T-helper 1 cell (primary cell): ENCODE results near the gene MYLK3.
A peak's percentile ranks its signal among the peaks of the same experiment; 100 is the strongest.
"Not testable (repeated sequence)": the region's sequence is repeated elsewhere in the genome, so short reads cannot be mapped to it uniquely, and the experiment has no call there.

Experiments used
- DNase-seq, 5 donors: peaks; one replicate each; pipeline ENCODE4 v3.0.0-alpha.2; 2012 to 2020

Gene MYLK3

DNA sequence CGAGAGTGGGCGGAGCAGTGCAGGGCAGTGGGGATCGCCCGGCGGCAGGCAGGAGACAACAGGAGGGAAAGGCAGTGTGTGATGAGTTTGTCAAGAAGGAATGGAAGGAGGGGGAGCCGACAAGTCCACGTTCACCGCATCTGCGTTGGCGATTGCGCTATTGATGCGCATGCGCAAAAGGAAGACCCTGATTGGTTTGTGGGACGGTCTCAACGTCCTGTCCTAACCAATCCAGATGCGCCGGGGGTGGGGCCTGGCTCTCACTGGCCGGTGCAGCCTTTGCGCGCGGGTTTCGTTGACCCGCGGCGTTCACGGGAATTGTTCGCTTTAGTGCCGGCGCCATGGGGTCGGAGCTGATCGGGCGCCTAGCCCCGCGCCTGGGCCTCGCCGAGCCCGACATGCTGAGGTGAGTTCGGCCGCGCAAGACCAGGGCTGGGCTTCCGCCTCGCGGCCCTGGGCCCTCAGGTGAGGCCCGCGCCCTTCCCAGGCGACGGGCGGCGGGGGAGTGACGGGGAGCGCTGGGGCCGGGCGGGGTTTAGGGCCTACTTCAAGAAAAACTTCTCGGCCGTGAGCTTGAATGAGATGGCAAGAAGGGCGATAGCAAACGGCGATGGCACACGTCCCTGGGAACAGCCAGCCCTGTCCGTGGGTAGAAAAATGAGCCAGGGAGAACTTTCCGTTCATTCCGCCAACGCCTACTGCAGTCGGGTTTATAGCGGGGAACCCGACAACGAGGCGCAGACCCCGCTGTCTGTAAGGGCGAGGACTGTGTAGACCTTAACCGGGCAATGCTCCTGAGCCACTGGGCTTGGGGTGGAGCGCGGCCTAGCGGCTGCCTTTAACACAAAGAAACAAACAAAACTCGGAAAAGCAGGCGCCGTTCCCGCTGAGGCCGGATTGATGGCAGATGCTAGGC lies 58.5 kb downstream of the MYLK3 start, which contains the start of gene ORC6:
Gene ORC6 (plus strand): TSS at position 295 of the 916 bp plus-strand sequence. CDS start 47 bp downstream, at position 342.
- DNase-seq: peak; percentile 93 to 98 (median 95)

DNA sequence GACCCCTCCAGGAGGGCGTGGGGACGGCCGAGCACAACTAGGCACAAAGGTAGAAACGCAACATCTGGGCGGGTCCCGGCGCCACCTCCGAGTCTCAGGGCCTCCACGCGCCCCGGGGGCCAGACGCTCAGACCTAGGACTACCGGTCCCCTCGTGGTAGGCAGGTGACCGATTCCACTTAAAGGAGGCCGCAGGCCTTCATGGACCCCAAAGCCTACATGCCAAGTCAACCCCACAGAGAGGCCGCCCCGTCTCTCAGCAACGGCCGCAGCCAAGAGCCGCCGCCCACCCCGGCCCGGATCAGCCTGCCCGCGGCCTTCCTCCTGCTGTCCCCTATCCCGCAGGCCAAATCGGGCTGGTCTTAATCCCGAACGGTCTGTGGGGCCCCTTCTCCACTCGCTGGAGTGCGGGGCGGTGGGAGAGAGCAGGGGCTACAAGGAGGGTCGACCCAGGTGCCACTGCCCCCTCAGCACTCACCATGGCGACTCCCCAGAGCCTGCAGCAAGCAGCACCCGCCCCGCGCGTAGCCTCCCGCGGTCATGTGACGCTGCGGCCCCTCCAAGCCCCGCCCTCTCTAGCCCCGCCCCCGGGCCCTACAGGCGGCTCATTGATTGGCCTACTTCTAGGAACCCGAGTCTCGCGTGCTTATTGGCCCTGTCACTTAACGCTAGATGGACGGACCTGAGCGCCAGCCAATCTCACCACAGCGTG lies 59.3 kb downstream of the MYLK3 start, which contains the start of gene VPS35:
Gene VPS35 (minus strand): TSS at position 525 of the 711 bp plus-strand sequence. CDS start 45 bp downstream, at position 480.
- peak; percentile 99 to 100 (median 99) for DNase-seq

DNA sequence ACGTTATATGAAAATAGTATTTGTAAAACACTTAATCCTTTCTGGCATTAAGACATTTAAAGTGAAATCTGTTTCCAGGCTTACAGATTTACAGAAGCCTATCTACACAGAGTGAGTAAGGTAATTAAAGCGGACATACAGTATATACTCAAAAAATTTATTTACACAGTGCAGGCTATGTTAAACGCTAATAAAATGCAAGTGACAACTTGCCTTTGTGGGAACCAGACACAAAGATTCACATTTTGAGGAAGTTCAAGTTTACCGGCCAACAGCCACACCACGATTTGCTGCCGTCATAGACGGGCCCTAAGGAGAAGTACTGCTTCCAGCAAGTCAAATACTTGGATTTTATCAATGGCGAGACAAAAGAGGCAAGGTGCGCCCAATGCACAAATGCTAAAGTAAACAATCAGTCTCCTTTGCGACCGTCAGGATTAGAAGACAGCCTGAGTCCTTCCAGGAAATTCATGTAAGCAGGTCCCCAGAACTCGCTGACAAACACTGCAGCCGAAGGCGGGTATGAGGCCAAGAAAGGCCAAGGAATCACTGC lies 60.0 kb downstream of the MYLK3 start:
- DNase-seq: no peak

DNA sequence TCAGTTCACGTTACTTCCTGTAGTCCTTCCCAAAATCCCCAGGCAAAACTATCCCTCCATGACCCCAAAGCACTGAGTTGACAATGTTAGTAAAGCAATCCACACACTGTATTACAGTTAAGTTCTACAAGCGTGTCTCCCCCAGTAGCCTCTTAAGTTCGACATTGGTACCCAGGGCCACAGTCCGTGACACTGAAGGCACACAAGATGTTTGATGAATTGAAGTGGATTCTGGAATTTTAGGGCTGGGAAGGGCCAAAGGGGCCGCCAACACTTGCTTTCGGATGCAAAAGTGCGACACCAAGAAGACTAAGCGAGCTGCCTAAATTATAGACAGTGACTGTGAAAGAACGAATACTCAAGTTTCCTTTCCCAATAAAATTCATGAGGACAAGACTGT lies 60.7 kb downstream of the MYLK3 start:
- DNase-seq: no peak

DNA sequence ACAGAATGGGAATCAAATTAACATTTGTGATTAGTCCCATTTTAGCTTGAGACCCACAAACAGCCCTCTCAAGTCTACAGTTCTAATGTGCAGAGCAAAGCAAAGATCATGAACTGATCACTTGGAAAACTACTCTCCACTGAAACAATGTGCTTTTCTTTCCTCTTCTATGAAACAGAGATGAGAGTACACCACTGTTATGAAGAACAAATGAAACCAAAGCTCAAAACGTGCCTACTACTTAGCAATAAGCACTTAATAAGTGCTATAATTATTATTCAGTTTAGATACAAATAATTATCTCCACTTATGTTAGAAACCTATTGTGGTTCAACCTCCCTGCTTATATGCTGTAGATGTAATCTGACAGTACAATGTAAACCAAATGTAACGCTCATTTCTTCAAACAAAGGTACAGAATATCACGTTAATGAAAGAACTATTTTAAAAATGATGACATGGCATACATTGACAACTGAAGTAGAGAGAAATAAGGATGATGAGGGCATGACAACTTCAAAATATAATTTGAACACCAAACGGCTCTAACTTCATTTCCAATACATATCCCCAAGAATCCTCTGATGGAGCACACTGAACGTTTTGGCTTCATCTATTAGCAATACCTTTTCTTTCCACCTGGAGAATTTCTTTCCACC lies 61.2 kb downstream of the MYLK3 start:
- no peak for DNase-seq

DNA sequence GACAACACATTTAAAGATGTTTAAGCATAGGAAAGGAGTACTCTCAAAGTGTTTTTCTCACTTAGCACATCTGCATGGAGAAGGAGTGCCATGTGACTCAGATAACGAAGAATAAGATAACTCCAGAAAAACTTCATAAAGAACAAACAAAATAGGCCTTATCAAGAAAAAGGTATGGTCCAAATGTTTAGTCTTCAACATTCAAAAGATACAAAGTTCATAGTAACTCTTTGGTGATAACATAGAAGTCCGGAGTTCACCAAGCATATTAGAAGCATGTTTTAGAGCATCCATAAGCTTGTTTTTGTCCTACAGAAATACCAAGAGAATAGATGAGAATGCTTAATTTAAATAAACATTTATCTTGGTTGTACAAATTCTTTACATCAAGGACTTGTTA lies 66.3 kb downstream of the MYLK3 start:
- not testable (repeated sequence) for DNase-seq

DNA sequence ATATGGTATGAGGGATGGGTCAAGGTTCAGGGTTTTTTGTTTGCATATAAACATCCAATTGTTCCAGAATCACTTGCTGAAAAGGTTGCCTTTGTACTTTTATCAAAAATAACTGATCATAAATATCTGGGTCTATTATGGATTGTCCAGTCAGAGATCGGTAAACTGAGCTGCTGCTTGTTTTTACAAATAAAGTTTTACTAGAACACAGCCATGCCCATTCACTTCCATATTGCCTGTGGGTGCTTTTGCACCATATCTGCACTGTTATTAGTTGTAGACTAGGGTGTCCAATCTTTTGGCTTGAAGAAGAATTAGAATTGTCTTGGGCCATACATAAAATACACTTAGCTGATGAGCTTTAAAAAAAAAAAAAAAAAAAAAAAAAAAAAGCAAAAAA lies 70.2 kb downstream of the MYLK3 start:
- not testable (repeated sequence) for DNase-seq

DNA sequence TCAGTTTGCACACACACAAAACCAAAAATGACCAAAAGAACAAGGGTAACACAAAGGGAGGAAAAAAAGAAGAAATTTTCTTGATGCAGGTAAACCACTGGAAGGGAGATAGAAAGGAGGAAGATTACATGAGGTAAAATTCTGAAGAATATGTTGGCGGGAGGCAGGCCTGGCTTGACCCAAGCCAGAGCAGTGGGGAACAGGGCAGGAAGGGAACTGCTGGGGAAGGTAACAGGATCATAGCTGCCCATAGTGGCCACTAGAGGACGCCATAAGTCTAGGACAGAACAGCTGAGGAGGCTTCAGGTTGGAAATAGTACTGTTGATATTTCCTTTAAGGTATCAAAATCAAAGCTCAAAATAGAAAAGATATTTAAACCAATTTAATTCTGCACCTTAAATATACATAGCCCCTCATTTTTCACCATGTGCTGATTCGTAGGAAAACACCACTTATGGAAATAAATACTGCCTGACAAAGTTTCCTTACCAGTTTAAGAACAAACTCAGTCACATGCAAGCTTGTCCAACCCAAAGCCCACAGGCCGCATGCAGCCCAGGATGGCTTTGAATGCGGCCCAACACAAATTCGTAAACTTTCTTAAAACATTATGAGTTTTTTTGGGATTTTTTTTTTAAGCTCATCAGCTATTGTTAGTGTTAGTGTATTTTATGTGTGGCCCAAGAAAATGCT lies 74.7 kb downstream of the MYLK3 start:
- peak in 4 of 5 donors; percentile 19 to 65 (median 38) for DNase-seq

DNA sequence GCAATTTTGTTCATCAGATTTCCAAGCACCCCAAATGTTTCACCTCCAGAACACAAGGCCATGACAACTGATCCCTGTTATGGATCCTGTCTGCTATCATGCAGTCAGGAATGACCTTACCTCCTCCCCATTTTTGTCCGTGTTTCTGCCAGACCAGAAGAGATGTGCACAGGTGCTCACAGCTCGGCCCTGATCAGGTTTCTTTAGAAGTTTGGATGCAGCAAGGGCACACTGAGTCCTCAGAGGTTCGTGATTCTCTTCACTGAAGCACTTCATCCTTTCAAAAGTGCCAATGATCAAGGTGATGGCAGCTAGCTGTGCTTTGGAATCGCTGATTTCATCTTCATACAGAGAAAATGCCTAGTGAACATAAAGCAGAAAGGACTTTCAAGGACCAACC lies 86.0 kb downstream of the MYLK3 start:
- DNase-seq: no peak

DNA sequence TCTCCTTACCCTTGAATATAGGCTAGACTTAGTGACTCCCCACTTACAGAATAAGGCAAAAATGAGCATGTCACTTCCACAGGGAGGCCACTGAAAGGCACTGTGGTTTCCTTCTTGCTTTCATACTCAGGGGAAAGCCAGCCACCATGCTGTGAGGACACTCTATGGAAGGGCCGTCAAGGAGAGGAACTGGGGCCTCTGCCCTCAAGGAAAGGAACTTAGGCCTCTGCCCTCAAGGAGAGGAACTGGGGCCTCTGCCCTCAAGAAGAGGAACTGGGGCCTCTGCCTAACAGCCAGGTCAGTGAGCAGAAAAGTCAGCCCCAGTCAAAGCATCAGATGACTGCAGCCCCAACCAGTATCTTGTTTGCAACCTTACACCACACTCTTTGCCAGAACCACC lies 89.2 kb downstream of the MYLK3 start:
- DNase-seq: peak in 1 of 5 donors; percentile 48
